ENCODE measurements around the gene NHP2.

DNA sequence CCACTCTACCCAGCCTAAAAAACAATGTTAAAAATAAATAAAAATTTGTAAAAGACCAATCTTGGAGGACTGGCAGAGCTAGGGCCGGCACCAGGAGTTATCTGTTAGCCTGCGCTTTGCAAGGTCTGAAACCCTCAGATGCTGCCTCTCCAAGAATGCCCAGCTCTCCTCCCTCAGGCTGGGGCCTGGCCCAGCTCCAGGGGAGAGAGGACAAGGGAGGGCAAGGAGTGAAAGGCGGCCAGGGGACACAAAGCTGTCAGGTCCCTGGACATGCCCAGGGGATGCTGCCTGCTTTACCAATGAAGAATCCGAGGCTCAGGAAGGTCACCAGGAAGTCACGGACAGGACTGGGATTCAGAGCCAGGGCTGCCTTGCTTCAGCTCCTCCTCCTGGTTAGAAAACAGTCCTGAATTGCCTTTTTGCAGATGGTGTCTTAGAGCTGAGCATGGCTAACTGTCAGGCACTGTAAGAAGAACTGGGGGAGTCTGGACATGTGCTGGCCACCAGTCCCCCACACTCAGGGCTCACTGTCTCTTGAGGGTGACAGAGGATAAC is 45.9 kb downstream of the NHP2 start:
- TF ChIP-seq POLR2A (IDR thresholded peaks at IDR 0.05): no peak
- TF ChIP-seq, protein P1, sequence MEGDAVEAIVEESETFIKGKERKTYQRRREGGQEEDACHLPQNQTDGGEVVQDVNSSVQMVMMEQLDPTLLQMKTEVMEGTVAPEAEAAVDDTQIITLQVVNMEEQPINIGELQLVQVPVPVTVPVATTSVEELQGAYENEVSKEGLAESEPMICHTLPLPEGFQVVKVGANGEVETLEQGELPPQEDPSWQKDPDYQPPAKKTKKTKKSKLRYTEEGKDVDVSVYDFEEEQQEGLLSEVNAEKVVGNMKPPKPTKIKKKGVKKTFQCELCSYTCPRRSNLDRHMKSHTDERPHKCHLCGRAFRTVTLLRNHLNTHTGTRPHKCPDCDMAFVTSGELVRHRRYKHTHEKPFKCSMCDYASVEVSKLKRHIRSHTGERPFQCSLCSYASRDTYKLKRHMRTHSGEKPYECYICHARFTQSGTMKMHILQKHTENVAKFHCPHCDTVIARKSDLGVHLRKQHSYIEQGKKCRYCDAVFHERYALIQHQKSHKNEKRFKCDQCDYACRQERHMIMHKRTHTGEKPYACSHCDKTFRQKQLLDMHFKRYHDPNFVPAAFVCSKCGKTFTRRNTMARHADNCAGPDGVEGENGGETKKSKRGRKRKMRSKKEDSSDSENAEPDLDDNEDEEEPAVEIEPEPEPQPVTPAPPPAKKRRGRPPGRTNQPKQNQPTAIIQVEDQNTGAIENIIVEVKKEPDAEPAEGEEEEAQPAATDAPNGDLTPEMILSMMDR (IDR thresholded peaks at IDR 0.05): no peak
